Panc1 (cell line): ENCODE data around the gene SEMA3G. TPM values are rescaled to one million over a fixed set of nuclear protein-coding genes. Genes with fewer than 3 reads are reported as not detected.

Experiments
- ATAC-seq: fragments of 200-7000 bp; cut with Tn5 transposase; 2 replicates; pipeline ENCODE4 v1.9.1; 2020; ENCODE audit warnings: mild to moderate bottlenecking, moderate library complexity
- BruUV-seq: library from RNA; stranded (reverse); fragments of 400-500 nt; replicated peaks from 2 replicates; lab custom pipeline; 2021; lab: Mats Ljungman, UMichigan
- CTCF ChIA-PET: fragments of 300-600 bp; sonication (Branson Sonifier 250); formaldehyde crosslinking; loops from one replicate; lab custom pipeline; 2022; ENCODE audit warnings: antibody characterized with exemption; lab: Charles Lee
- POLR2A ChIA-PET: fragments of 300-600 bp; sonication (Branson Sonifier 250); formaldehyde crosslinking; loops from one replicate; lab custom pipeline; 2022; ENCODE audit warnings: antibody characterized with exemption; lab: Charles Lee
- DNase-seq: peaks from one replicate; pipeline ENCODE4 v3.0.0-alpha.2; 2010; ENCODE audit warnings: low read depth, low spot score
- H3K27ac ChIP-seq: 2 replicates; pipeline ENCODE4 v1.5.1; 2011; ENCODE audit warnings: mild to moderate bottlenecking, low read length, inconsistent platforms
- H3K27me3 ChIP-seq: fragments of 200-500 bp; sonication (Bioruptor generic); 2 replicates; pipeline ENCODE4 v1.6.0; 2014; ENCODE audit warnings: low read length, inconsistent platforms; ENCODE audit not compliant: control insufficient read depth, insufficient read depth
- H3K36me3 ChIP-seq: fragments of 200-500 bp; sonication (Bioruptor generic); 2 replicates; pipeline ENCODE4 v1.5.1; 2014; ENCODE audit warnings: inconsistent platforms, mild to moderate bottlenecking, low read length, moderate library complexity; ENCODE audit not compliant: control insufficient read depth, insufficient read depth
- H3K4me1 ChIP-seq: 2 replicates; pipeline ENCODE4 v1.5.1; 2011; ENCODE audit warnings: inconsistent platforms, mild to moderate bottlenecking, low read length, moderate library complexity; ENCODE audit not compliant: control insufficient read depth, insufficient read depth
- H3K4me3 ChIP-seq, 2 experiments: 2 replicates each; pipeline ENCODE4 v1.5.1; 2011 to 2012; ENCODE audit warnings: low read depth in 2 of 2, low read length in 2 of 2, mild to moderate bottlenecking in 2 of 2, inconsistent platforms in 1 of 2, moderate library complexity in 1 of 2
- H3K9me3 ChIP-seq: fragments of 200-500 bp; sonication (Bioruptor generic); 2 replicates; pipeline ENCODE4 v1.5.1; 2014; ENCODE audit warnings: low read depth, mild to moderate bottlenecking, inconsistent platforms, low read length, moderate library complexity; ENCODE audit not compliant: control insufficient read depth, insufficient read depth
- POLR2AphosphoS5 ChIP-seq: IDR thresholded peaks from 2 replicates; pipeline ENCODE4 v1.6.1; 2012; ENCODE audit warnings: mild to moderate bottlenecking, low read depth, low read length, moderate library complexity
- REST ChIP-seq, 2 experiments: IDR thresholded peaks; 2 replicates each; pipeline ENCODE4 v1.6.1; 2011 to 2012; ENCODE audit warnings: low read depth in 2 of 2, control low read depth in 1 of 2, low read length in 1 of 2, mild to moderate bottlenecking in 1 of 2, moderate library complexity in 1 of 2; ENCODE audit not compliant: insufficient read depth in 1 of 2
- SIN3A ChIP-seq: IDR thresholded peaks from 2 replicates; pipeline ENCODE4 v1.6.1; 2012; ENCODE audit warnings: low read depth, mild to moderate bottlenecking, low read length, moderate library complexity, borderline replicate concordance; ENCODE audit not compliant: insufficient read depth
- TCF7L2 ChIP-seq: IDR thresholded peaks from 2 replicates; pipeline ENCODE4 v1.6.1; 2011; ENCODE audit warnings: mild to moderate bottlenecking, low read depth, low read length, inconsistent platforms
- in situ Hi-C: cut with HindIII; loops from 2 replicates; pipeline ENCODE4 v1.10.0; 2016; ENCODE audit warnings: low sequenced_read_pairs, low pct_unique_long_range_greater_than_20kb
- intact Hi-C: fragments of 100-400 bp; cut with micrococcal nuclease; formaldehyde crosslinking; loops from one replicate; pipeline ENCODE4 v1.10.0; 2022; ENCODE audit not compliant: unreplicated experiment
- total RNA-seq: library from RNA; stranded (reverse); gene quantifications from one replicate; pipeline ENCODE4 v1.2.1, GENCODE V29; 2021; ENCODE audit not compliant: unreplicated experiment
- TF ChIP-seq, protein P1 (sequence below): fragments of 450-650 bp; IDR thresholded peaks from 2 replicates; pipeline ENCODE4 v1.5.1; 2017; ENCODE audit warnings: mild to moderate bottlenecking

The SEMA3G gene
- total RNA-seq, 1 experiment from 2014 or later = 1.6 TPM

DNA sequence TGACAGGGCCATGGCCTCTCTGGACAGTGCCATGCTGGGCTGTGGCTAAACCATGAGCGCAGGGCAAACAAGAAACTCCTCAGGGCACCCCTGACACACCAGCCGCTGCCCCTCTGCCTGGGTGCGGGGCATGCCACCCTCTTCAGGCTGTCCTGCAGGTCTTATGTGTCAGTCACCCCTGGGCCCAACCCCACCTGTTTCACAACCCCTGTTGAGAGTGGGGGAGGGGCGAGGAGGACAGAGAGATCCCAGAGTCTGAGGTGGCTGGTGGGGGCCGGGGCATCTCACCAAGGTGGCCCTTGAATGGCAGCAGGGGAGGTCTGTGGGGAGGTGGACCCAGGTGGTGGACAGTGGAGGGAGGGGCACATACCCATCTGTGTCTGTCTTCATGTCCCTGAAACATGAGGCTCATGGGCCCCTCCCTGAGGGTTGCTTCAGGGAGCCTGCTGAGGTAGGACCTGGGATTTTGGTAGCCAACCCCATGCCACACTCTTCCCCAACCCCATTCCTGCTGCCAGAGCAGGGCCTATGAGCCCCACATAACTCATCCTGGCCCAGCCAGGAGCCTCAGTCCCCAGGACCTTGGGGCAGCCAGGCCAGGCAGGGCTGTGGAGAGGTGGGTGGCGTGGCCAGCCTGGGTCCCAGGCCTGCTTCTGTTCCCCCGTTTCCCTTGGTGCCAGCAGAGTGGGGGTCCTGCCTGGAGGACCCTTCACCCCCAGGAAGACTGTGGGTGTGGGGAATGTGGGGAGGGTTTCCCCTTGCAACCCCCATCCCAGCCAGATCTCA, 48.5 kb upstream of the SEMA3G start:
- DNase-seq = no peak
- no peak overlapping the region for H3K4me3 ChIP-seq
- no peaks in the 10 kb centered on the region for H3K27me3 ChIP-seq
- no peaks in the 10 kb centered on the region for H3K4me1 ChIP-seq
- no peak for TF ChIP-seq REST (IDR thresholded peaks at IDR 0.05; ENCODE audit: insufficient read depth in 1 of 2, low read depth in 2 of 2, low read length in 1 of 2)
- TF ChIP-seq TCF7L2 = no peak
- no peak for TF ChIP-seq POLR2AphosphoS5
- TF ChIP-seq SIN3A = no peak
- TF ChIP-seq, protein P1, sequence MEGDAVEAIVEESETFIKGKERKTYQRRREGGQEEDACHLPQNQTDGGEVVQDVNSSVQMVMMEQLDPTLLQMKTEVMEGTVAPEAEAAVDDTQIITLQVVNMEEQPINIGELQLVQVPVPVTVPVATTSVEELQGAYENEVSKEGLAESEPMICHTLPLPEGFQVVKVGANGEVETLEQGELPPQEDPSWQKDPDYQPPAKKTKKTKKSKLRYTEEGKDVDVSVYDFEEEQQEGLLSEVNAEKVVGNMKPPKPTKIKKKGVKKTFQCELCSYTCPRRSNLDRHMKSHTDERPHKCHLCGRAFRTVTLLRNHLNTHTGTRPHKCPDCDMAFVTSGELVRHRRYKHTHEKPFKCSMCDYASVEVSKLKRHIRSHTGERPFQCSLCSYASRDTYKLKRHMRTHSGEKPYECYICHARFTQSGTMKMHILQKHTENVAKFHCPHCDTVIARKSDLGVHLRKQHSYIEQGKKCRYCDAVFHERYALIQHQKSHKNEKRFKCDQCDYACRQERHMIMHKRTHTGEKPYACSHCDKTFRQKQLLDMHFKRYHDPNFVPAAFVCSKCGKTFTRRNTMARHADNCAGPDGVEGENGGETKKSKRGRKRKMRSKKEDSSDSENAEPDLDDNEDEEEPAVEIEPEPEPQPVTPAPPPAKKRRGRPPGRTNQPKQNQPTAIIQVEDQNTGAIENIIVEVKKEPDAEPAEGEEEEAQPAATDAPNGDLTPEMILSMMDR = no peak
- no peak overlapping the region for H3K27ac ChIP-seq
- ATAC-seq = no peak
- POLR2A ChIA-PET = no interaction called here
- H3K36me3 ChIP-seq = no peaks in the 10 kb centered on the region
- BruUV-seq = no TSS peak
- CTCF ChIA-PET = no interaction called here
- in situ Hi-C loops (no loop called here), intact Hi-C loops (no loop called here)
- H3K9me3 ChIP-seq = no peaks in the 10 kb centered on the region

DNA sequence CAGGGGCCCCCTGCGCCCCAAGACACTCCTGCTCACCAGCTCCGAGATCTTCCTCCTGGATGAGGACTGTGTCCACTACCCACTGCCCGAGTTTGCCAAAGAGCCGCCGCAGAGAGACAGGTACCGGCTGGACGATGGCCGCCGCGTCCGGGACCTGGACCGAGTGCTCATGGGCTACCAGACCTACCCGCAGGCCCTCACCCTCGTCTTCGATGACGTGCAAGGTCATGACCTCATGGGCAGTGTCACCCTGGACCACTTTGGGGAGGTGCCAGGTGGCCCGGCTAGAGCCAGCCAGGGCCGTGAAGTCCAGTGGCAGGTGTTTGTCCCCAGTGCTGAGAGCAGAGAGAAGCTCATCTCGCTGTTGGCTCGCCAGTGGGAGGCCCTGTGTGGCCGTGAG, 47.2 kb upstream of the SEMA3G start:
- ChIA-PET POLR2A (no interaction called here), CTCF (no interaction called here)
- TF ChIP-seq REST (IDR thresholded peaks at IDR 0.05; ENCODE audit: insufficient read depth in 1 of 2, low read depth in 2 of 2, low read length in 1 of 2) = no peak
- TF ChIP-seq SIN3A = no peak
- no peak for TF ChIP-seq TCF7L2
- H3K4me3 ChIP-seq = no peak overlapping the region
- no peaks in the 10 kb centered on the region for H3K4me1 ChIP-seq
- no peaks in the 10 kb centered on the region for H3K27me3 ChIP-seq
- H3K36me3 ChIP-seq = no peaks in the 10 kb centered on the region
- DNase-seq (no peak), ATAC-seq (no peak)
- in situ Hi-C loops = no loop called here
- H3K27ac ChIP-seq = no peak overlapping the region
- no TSS peak for BruUV-seq
- H3K9me3 ChIP-seq = no peaks in the 10 kb centered on the region
- intact Hi-C loops = no loop called here
